Nephron (organoid): ENCODE measurements around the gene NTM.
"Not testable (repeated sequence)": the region's sequence is repeated elsewhere in the genome, so short reads cannot be mapped to it uniquely, and the experiment has no call there.

Experiments used
- H3K27ac Mint-ChIP-seq, 3 experiments: 2 replicates each; pipeline ENCODE4 v1.8.0; 2020; ENCODE audit warnings: mixed read lengths in 3 of 3, mild to moderate bottlenecking in 2 of 3, moderate library complexity in 1 of 3
- H3K27me3 Mint-ChIP-seq: 2 replicates; pipeline ENCODE4 v1.8.0; 2021; ENCODE audit warnings: low read depth, mild to moderate bottlenecking, moderate library complexity, mixed read lengths
- H3K36me3 Mint-ChIP-seq: 2 replicates; pipeline ENCODE4 v1.8.0; 2020; ENCODE audit warnings: low read depth, mixed read lengths
- H3K4me1 Mint-ChIP-seq: 2 replicates; pipeline ENCODE4 v1.8.0; 2020; ENCODE audit warnings: mixed read lengths
- H3K4me3 Mint-ChIP-seq, 3 experiments: 2 replicates each; pipeline ENCODE4 v1.8.0; 2020; ENCODE audit warnings: mild to moderate bottlenecking in 3 of 3, mixed read lengths in 3 of 3, moderate library complexity in 2 of 3
- H3K9me3 Mint-ChIP-seq: 2 replicates; pipeline ENCODE4 v1.8.0; 2020; ENCODE audit warnings: mixed read lengths
- CTCF ChIP-seq, 3 experiments: fragments of 200-600 bp; sonication (generic); IDR thresholded peaks; one replicate each; pipeline ENCODE4 v1.5.0; 2021; ENCODE audit warnings: antibody characterized with exemption in 3 of 3; ENCODE audit not compliant: unreplicated experiment in 3 of 3

Gene NTM

GRCh38 chr11:131418189-131418588, 47.8 kb downstream of the NTM start:
- Mint-ChIP-seq H3K4me1 (peaks cover 8% of the 10 kb centered on the region), H3K36me3 (no peaks in the 10 kb centered on the region), H3K27me3 (no peaks in the 10 kb centered on the region), H3K27ac (no peak overlapping the region), H3K9me3 (no peaks in the 10 kb centered on the region), H3K4me3 (no peak overlapping the region)
- TF ChIP-seq CTCF (IDR thresholded peaks at IDR 0.05; ENCODE audit: unreplicated experiment in 3 of 3): no peak

GRCh38 chr11:131421066-131421855, 50.8 kb downstream of the NTM start:
- Mint-ChIP-seq H3K4me1 (peaks cover 13% of the 10 kb centered on the region), H3K27ac (no peak overlapping the region), H3K27me3 (peaks cover 9% of the 10 kb centered on the region), H3K36me3 (no peaks in the 10 kb centered on the region), H3K9me3 (no peaks in the 10 kb centered on the region), H3K4me3 (no peak overlapping the region)
- TF ChIP-seq CTCF (IDR thresholded peaks at IDR 0.05; ENCODE audit: unreplicated experiment in 3 of 3): no peak

- peak overlapping the region in 2 of 3 experiments; percentile 6 to 54 for H3K27ac Mint-ChIP-seq
- peaks cover 13% of the 10 kb centered on the region for H3K4me1 Mint-ChIP-seq
- H3K4me3 Mint-ChIP-seq: no peak overlapping the region
These were observed 51.6 kb downstream of the NTM start for GRCh38 chr11:131422029-131422428.

GRCh38 chr11:131422496-131422895, 52.1 kb downstream of the NTM start:
- peaks cover 9% of the 10 kb centered on the region for H3K27me3 Mint-ChIP-seq
- no peaks in the 10 kb centered on the region for H3K9me3 Mint-ChIP-seq
- no peak overlapping the region for H3K4me3 Mint-ChIP-seq
- TF ChIP-seq CTCF (IDR thresholded peaks at IDR 0.05; ENCODE audit: unreplicated experiment in 3 of 3): no peak
- no peaks in the 10 kb centered on the region for H3K36me3 Mint-ChIP-seq
- H3K4me1 Mint-ChIP-seq: peaks cover 13% of the 10 kb centered on the region
- H3K27ac Mint-ChIP-seq: peak overlapping the region in 2 of 3 experiments; percentile 6 to 54

More at GRCh38 chr11:131422029-131422428, 51.6 kb downstream of the NTM start:
- no peak for TF ChIP-seq CTCF (IDR thresholded peaks at IDR 0.05; ENCODE audit: unreplicated experiment in 3 of 3)
- Mint-ChIP-seq H3K36me3 (no peaks in the 10 kb centered on the region), H3K27me3 (peaks cover 9% of the 10 kb centered on the region), H3K9me3 (no peaks in the 10 kb centered on the region)

GRCh38 chr11:131423688-131424087, 53.3 kb downstream of the NTM start:
- Mint-ChIP-seq H3K27ac (peak overlapping the region in 1 of 3 experiments; percentile 58), H3K9me3 (no peaks in the 10 kb centered on the region), H3K27me3 (peaks cover 9% of the 10 kb centered on the region), H3K4me1 (peaks cover 13% of the 10 kb centered on the region), H3K4me3 (no peak overlapping the region), H3K36me3 (no peaks in the 10 kb centered on the region)
- no peak for TF ChIP-seq CTCF (IDR thresholded peaks at IDR 0.05; ENCODE audit: unreplicated experiment in 3 of 3)

- H3K9me3 Mint-ChIP-seq, H3K36me3 Mint-ChIP-seq, H3K27me3 Mint-ChIP-seq, H3K4me3 Mint-ChIP-seq: not testable (repeated sequence)
- peak overlapping the region in 1 of 3 experiments; percentile 58 for H3K27ac Mint-ChIP-seq
- H3K4me1 Mint-ChIP-seq: peaks cover 13% of the 10 kb centered on the region
These were observed 54.0 kb downstream of the NTM start for GRCh38 chr11:131424257-131424876.
